Ecto neural progenitor cell (in vitro differentiated cells): ENCODE results near the gene YTHDC2.

Experiments used
- DNase-seq: peaks from one replicate; pipeline ENCODE4 v3.0.0-alpha.2; 2018; ENCODE audit warnings: low spot score

The YTHDC2 gene

DNA sequence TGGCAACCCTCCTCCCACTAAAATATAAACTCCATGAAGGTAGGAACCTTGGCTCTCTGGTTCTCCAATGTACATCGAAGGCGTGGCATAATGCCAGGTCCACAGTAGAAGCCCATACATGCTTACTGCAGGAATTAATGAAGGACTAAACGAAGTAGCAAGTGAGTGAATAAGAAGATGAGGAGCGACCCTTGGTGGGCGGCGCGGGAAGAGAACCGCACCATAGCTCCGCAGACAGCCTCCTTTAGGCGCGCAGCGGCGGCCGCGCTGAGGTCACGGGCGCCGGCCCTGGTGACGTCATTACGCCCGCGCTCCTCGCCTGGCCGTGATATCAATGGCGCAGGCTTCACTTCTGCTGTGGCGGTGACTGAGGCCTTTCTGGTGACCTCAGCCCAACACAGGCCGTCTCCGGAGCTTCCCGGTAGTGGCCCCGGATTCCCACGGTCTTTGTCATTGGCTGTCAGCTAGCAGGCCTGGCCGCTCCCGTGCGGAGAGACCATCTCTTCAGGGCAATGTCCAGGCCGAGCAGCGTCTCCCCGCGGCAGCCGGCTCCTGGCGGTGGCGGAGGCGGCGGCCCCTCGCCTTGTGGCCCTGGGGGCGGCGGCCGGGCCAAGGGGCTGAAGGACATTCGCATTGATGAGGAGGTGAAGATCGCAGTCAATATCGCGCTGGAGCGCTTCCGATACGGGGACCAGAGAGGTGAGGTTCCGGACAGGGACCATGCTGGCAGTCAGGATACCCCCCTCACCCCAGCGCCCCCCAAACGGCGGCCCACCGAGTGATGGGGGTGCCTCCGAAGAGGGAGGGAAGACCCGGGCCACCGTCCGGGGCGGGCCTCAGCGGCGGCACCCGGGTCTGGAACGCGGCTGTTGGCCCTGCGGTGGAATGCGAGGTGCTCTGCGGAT lies at the start of gene YTHDC2:
TSS of gene YTHDC2 (plus strand) at position 311 of the 905 bp plus-strand sequence. CDS start at position 513, 202 bp downstream.
- peak; percentile 92 for DNase-seq

DNA sequence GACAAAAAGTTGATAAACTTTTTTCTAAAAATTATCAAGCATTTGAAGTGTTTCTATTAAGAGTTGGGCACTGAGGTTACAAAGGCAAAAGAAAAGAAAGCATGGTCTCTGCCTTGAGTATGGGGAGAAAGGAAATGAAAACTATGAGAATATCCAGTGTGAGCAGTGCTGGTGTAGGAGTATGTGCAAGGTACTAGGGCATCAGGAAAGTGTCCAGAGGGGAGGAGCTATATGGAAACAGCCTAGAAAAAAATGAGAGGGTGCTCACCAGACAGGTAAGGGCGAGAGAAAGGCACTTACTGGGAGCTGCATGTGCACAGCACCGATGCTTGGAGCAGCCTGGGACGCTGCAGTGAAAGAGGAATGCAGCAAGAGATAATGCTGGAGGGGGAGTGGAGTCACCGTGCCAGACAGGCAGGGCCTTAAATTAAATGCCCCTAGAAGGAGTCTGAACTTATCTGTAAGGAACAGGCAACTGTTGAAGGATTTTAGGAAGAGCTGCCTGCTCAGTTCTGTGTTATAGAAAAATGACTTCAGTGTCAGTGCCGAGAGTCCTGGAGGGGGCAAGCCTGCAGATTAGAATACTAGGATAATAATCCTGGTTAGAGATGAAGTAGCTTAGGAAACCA lies 39.3 kb upstream of the YTHDC2 start:
- no peak for DNase-seq

DNA sequence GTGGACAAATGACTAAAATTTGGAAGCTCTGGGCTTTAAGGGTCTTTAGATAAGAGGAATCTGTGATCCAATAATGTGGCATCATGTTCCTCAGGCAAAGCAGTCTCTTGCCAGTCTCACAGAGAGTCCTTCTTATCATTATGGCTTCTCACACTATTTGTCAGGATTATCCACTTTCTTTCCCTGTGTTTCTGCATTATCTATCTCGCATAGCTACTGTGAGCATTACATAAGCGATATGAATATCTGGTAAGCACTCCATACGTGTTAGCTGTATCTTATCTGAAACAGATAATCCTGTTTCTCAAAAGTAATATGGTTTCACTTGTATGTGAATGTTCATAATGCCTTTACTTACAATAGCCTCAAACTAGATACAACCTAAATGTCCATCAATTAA lies 34.8 kb upstream of the YTHDC2 start:
- no peak for DNase-seq

DNA sequence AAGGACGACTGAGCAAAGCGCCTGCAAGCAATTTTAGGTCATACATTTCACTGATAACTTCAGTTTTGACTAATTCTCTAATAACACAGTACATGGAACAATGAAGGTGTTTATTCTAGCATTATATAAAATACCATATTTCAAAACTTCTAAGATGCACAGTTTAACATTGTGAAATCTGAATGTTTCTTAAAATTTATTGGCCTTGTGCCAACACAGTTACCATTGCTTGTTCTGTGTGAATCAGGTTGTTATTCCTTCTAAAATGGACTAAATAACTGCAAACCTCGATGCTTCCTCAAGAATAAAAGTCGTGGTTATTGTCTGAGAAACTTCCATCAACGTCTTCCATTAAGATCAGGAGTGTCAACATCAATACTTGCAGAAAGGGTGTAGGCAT lies 33.3 kb upstream of the YTHDC2 start:
- DNase-seq, result no peak

DNA sequence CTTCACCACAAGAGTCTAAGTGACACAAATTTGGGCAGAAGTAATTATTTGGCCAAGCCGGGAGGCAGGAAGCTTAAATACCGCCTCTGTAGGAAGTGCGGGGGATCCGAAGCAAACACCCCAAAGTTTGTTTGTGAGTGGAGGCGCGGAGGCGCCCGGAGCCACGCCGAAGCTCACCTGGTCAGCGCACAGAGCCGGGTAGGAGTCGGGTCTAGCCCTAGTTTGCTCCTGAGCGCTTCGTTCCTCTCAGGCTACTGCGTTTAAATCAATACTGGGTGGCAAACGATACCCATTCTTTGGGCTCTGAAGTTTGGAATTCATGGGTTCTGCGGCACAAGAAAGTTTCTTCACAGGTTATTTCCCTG lies 26.1 kb upstream of the YTHDC2 start:
- DNase-seq, result peak; percentile 55

DNA sequence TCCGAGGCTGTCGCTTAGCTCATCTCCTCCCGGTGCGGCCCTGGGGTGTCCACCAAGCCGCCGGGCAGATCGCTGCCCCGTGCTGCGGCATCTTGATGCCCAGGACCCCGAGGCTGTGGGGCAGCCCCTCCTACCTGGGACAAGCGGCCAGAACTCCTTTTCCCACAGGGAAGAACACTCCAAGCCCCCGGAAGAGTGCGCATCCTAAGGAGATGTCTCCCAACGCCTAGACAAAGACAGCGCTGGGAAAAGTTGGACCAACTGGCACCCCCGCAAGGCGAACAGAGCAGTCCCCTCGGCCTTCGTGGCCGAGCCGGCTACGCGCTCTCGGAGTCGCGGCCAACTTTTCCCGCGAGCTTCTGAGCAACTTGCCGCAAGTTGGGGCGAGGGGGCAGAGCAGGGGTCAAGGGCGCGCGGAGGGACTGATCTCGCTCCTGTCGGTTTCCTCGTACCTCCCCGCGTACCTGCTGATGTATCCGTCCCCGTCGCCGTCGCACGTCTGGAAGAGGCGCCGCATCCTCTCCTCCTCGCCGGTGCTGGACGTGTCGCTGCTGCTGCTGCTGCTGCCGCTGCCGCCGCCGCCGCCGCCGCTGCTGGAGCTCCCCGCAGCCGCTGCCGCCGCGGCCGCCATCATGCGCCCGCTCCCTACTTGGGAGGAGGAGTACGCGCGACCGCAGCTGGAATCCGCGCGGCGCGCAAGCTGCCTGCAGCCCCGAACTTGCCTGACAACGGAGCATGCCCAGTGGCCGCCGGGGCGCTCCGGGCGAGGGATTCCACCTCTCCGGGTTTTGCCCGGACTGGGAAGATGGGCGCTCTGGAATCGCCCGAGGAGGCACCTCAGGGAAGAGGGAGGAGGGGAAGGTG lies 25.5 kb upstream of the YTHDC2 start, which contains the start of gene MCC:
TSS of gene MCC (minus strand) at position 673 of the 864 bp plus-strand sequence.
- DNase-seq, result peak; percentile 92

DNA sequence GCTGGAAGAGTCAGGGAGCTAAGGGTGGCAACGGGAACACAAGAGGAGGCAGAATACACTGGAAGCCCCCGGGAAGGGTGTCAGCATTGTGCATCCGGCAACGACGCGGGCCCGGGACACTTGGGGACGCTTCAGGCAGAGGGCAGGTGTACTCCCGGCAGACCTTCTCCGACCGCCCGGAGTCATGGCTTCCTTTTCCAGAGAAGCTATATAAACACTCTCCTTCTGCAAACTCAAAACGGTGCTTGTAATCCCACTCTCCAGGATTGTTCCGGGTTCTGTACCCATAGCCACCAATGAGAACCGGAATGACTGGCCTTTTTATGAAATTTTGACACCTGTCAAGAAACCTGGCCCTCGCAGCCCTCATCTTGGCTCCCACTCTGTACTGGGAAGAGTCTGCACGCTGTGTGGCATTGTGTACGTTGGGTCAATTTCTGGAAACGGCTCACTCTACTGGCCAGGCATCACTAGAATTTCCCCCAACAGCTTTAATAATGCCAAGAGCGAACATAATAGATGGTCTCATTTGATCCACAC lies 24.8 kb upstream of the YTHDC2 start:
- DNase-seq, result no peak

DNA sequence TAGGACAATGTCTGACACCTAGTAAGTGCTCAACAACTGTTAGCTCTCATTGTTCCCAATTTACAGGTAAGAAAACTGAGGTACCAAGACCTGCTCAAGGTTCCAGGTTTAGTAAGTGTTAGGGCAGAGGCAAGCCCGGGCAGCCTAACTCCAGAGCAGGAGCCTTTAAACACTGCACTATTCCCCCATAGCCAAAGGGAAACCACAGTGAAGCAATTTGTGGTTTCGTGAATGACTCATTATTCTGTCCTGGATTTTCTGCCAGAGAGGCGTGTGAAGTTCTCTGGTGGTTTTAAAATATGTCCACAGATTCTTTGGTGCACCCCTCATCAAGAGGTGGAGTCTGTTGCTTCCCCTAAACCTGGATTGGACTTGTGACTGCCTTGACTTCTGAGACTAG lies 24.2 kb upstream of the YTHDC2 start:
- DNase-seq, result no peak

DNA sequence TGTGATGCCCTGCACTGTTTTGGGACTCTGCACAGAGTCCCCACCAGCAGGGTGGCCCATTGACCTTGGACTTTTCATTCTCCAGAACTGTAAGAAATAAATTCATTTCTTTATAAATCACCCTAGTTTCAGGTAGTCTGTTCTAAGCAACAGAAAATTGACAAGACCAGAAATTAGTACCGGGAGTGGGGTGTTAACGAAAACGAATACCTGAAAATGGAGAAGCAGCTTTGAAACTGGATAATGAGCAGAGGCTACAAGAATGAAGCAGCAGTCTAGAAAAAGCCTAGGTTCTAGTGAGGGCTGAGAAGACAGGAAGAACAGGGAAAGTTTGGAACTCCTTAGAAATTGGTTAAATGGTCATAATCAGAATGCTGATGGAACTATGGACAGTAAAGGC lies 23.2 kb upstream of the YTHDC2 start:
- no peak for DNase-seq

DNA sequence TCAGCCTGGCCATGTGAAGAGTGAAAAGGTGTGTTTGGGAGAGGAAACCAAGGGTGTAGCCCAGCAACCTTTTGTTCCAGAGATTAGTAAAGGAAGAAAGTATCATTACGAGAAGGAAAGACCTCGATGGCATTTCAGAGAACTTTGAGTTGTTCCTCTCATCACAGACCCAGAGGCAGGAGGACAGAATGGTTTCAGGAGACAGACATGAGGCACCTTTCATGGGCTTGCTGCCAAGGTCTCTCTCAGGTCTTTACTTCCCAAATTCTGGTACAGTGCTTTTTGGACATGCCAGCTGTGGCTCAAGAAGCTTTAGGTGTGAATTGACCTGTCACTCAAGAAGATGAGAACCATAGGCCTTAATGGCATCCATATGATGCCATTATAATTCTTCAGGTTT lies 22.5 kb upstream of the YTHDC2 start:
- DNase-seq, result no peak

DNA sequence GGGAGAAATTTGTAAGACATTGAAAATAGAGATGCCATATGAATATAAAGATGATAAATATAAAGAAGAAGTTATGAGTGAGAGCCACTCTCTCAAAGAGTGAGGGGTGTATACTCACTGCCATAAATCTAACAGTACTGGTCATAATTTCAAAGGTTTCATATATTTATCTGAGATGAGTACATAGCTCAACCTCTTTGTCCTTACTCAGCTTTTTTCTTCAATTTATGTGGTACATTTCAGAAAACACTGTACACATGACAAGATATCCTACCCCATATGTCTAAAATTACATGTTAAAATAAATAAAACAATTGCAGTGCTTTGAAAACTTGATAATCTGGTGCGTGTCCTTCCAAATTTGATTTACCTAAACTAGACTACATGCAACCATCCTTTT lies 20.0 kb upstream of the YTHDC2 start:
- DNase-seq, result no peak

DNA sequence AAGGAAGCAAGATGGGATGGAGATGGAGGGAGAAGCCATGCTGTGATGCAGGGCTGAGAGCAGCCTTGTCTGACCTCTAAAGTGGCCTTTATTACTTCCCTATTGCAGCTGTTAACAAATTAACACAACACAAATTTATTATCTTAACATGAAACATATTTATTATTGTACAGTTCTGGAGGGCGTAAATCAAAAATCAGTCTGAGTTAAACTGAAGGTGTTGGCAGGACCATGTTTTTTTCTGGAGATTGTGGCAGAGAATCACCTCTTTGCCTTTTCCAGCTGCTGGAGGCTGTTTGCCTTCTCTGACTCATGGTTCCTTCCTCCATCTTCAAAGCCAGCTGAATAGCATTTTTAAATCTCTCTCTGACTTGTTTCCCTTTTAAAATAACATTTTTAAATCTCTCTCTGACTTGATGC lies 18.1 kb upstream of the YTHDC2 start:
- DNase-seq, result no peak

DNA sequence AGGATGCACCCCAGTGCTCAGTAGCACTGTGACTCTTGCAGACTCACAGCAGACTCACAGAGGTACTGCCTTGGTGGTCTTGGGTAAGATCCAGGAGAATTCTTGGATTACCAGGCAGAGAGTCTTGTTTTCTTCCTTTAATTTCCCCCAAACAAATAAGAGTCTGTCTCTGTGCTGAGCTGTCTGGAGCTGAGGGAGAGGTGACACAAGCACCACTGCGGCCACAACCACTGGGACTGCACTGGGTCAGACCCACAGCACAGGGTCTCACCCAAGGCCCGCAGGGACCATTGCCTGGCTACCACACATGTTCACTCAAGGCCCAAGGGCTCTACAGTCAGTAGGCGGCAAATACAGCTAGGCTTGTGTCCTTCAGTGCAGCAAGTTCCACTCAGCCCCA lies 11.4 kb upstream of the YTHDC2 start:
- no peak for DNase-seq

DNA sequence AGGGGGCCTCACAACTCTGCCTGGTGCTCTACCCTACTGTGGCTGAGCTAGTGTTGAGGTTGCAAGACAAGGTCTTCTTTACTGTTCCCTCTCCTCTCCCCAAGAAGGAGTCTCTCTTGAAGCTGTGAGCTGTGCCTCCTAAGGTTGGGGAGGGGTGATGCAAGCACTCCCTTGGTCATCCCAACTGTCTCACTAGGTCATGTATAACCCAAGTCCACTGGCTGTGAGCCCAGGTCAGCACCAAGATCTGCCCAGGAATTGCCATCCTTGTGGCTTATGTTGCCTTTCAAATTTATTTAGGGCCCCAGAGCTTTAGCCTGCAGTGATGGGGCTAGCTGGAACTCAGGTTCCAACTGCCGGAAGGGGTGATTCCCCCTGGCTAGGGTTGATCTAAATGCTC lies 10.3 kb upstream of the YTHDC2 start:
- no peak for DNase-seq

DNA sequence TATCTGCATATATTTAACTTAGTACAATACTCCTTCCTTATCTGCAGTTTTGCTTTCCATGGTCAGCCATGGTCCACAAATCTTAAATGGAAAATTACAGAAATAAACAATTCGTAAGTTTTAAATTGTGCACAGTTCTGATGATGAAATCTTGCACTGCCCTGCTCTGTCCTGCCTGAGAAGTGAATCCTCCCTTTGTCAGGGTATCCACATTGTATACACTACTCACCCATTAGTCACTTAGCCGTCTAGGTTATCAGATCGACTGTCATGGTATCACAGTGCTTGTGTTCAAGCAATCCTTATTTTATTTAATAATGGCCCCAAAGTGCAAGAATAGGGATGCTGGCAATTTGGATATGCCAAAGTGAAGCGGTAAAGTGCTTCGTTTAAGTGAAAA lies 8.3 kb upstream of the YTHDC2 start:
- no peak for DNase-seq

DNA sequence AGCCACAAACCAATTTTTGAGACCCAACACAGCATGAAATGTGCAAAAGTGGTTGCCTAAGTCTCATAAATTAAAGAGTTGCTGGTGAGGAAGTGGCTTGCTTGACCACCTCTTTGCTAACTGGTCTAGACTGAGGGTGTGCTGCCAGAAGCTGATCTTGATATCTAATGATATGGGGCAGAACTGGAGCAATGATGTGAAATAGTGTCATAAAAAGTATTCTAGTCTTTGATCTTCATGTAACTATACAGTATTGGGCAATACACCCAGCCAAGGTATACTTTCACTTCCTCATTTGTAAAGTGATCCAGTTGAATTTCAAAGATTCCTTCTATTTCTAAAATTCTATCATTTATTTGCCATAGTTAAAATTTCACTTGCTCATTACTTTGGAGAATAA lies 5.9 kb upstream of the YTHDC2 start:
- DNase-seq, result no peak

DNA sequence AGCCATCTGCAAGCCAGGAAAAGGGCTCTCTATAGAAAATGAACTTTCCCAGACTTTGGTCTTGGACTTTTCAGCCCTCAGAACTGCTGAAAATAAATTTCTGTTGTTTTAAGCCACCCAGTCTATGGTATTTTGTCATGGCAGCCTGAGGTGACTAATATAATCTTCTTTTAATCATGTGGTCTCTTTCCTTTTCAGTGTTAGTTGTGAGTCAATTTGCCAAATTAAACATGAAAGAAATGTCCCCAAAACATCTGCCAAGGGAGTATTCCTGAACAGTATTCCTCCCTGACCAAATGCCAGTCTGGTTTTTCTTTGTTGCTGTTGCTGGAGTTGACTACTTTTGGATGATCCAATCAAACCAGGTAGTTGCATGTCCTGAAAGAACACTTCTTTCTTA lies 4.7 kb upstream of the YTHDC2 start:
- no peak for DNase-seq

DNA sequence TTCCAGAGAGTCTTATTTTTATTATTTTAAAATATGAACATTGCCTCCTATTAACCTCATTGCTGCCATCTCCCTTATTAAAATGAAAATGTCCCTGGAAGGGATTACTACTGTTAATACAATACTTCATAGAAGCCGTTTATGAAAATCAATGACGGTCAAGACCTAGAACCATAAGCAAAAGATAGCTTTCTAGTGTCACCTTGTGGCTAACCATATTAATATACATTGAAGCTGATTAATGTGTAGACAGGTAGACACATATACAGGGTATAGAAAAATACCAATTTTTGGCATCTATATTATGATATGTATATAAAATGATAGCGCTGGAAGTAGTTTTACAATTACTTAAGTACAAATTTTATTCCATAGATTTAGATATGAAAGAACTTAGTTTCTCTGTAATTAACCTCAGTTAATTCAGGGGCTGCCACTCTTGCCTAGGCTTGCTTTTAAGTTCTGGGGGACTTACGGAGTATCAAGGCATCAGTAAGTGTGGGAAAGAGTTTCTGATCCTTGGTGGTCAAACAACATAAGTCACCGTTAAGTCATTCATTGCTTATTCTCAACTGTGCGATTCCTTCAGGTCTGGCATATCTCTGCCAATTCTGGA lies 2.5 kb upstream of the YTHDC2 start:
- DNase-seq, result no peak

DNA sequence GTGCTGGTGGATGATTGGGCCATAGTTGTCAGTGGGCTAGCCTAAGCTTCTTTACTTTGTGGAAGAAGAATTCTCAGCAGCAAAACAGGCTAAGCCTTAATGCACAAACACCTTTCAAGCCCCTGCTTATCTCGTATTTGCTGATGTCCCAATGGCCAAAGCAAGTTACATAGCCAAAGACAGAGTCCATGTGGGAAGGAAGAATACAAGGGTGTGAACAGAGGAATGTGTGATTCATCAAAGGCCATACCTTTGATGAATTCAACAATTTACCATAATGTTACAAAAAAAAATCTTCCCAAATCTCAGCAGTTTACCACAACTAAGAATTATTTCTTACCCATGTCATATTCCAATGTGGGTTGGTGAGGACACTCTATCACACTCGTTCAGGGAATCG lies 1.2 kb upstream of the YTHDC2 start:
- no peak for DNase-seq

DNA sequence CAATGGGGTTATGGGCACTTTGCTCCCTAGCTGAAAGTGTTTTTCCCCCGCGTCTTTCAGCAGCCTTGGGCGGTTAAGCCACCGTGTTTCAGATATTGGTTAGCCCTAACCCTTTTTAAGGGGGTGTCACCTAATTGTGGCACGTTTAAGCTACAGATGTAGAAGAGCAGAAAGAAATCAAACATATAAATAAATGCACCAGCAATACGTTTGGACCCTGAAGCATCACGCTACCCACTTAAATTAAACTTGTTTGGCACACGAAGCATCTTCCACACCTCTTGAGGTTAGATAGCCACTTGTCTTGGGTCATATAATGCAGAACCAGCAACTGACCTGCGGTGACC lies 768 bp downstream of the YTHDC2 start:
- DNase-seq, result no peak

DNA sequence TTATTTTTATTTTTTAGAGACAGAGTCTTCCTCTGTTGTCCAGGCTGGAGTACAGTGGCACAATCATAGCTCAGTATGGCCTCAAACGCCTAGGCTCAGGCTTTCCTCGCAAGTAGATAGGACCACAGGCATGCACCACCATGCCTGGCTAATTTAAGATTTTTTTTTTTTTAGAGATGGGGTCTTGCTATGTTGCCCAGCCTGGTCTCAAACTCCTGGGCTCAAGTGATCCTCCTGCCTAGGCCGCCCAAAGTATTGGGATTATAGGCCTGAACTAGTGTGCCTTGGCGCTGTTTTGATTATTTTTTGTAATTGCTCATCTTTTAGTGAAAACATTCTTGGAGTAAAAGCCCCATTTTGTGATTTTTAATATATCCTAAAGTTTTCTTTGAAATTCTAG lies 5.4 kb downstream of the YTHDC2 start:
- no peak for DNase-seq

DNA sequence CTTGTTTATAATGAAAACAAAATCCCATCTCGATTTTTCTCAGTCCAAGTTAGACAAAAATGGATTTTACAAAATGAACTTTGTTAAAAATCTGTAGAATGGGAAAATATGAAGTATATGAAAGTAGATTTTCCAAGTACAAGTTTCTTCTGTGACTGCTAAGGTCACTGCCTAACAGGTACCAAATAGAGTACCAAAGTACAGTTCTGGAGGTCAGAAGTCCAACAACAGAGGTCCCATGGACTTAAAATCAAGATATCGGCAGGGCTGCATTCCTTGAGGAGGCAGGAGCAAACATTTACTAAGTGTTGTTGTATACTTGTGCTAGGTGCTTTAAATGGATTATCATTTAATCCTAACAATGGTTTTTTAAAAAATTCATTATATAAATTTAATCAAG lies 5.9 kb downstream of the YTHDC2 start:
- DNase-seq, result no peak
